Right cardiac atrium (tissue), 5 donors: ENCODE results near the gene EIF3L. TPM values are rescaled to one million over a fixed set of nuclear protein-coding genes. Genes with fewer than 3 reads are reported as not detected.

Experiments
- ATAC-seq, 2 donors: fragments of 200-7000 bp; cut with Tn5 transposase; one replicate each; pipeline versions ENCODE4 v1.8.0 to v1.9.1; 2020; ENCODE audit warnings: moderate library complexity in 2 of 2, mild to moderate bottlenecking in 1 of 2
- DNase-seq, 3 donors: peaks; one replicate each; pipeline ENCODE4 v3.0.0-alpha.2; 2020
- H3K27ac ChIP-seq: one replicate; pipeline ENCODE4 v1.5.1; 2013; ENCODE audit warnings: mild to moderate bottlenecking, low read length, control low read depth, moderate library complexity
- H3K27me3 ChIP-seq: one replicate; pipeline ENCODE4 v1.6.1; 2013; ENCODE audit not compliant: control insufficient read depth, insufficient read depth
- H3K4me1 ChIP-seq: one replicate; pipeline ENCODE4 v1.6.1; 2013; ENCODE audit warnings: low read length; ENCODE audit not compliant: control insufficient read depth, insufficient read depth
- H3K4me3 ChIP-seq: one replicate; pipeline ENCODE4 v1.5.1; 2013; ENCODE audit warnings: low read length, control low read depth
- H3K9me3 ChIP-seq: one replicate; pipeline ENCODE4 v1.6.1; 2013; ENCODE audit warnings: low read length; ENCODE audit not compliant: control insufficient read depth
- WGBS: extraction: QIAGEN DNeasy Blood & Tissue Kit; methylation state at CpG from one replicate; pipeline ENCODE4 v1.1.7; 2013; 5-methylcytosine and 5-hydroxymethylcytosine counted together
- intact Hi-C, 4 donors: fragments of 100-400 bp; cut with DNase I; formaldehyde crosslinking; loops; one replicate each; pipeline versions ENCODE4 v1.11.0 to v1.14.0; 2022 to 2023
- polyA plus RNA-seq: library from polyadenylated mRNA; stranded (reverse); fragments of 200-250 nt; gene quantifications from one replicate; pipeline ENCODE4 v1.2.3, GENCODE V29; 2013
- total RNA-seq, 4 donors: library from RNA; stranded (reverse); fragmentation: NEBNext Ultra II Directional; extraction: Animal tissue kit (Norgen Biotek cat#: 25700); gene quantifications; one replicate each; pipeline ENCODE4 v1.2.1, GENCODE V29; 2021
- donor health status: healthy with polysubstance abuse.
- donor health status: DM: no; HTN: yes; CAD: no.
- donor health status: DM: no; HTN: no; CAD: no.
- donor health status: DM: no; HTN: yes; CAD: no; lungs with severe emphysema.
- donor health status: DM: yes; HTN: yes; CAD: no.

Gene EIF3L
- total and polyA plus RNA-seq, 5 donors: 144 to 354 (median 315) TPM

- intact Hi-C loops: loop anchor here (5.0 to 10.0 kb wide), 4 partner anchors 44 to 146 kb away; partner anchors contain the start of genes C22orf23 (in 1 of the 4) and POLR2F (in 1 of the 4)
- no peaks in the 10 kb centered on the region for H3K27me3 ChIP-seq
- peaks cover 4% of the 10 kb centered on the region for H3K4me1 ChIP-seq
- H3K4me3 ChIP-seq: no peak overlapping the region
- peak; percentile 73 to 89 (median 84) for DNase-seq
- peak; percentile 61 to 65 for ATAC-seq
- 2% methylated on average over 68 of the region's 68 CpGs for WGBS
- no peak overlapping the region for H3K27ac ChIP-seq
- no peaks in the 10 kb centered on the region for H3K9me3 ChIP-seq
These were observed 30.7 kb upstream of the EIF3L start for GRCh38 chr22:37818409-37819104.

GRCh38 chr22:37819105-37819433 is 30.1 kb upstream of the EIF3L start:
- intact Hi-C loops: loop anchor here (5.0 to 10.0 kb wide), 4 partner anchors 43 to 146 kb away; partner anchors contain the start of genes C22orf23 (in 1 of the 4) and POLR2F (in 1 of the 4)
- H3K4me1 ChIP-seq: peaks cover 4% of the 10 kb centered on the region
- no peak overlapping the region for H3K27ac ChIP-seq
- WGBS: 21% methylated on average over 14 of the region's 14 CpGs
- no peaks in the 10 kb centered on the region for H3K27me3 ChIP-seq
- DNase-seq (no peak), ATAC-seq (no peak)
- H3K9me3 ChIP-seq: no peaks in the 10 kb centered on the region
- no peak overlapping the region for H3K4me3 ChIP-seq

GRCh38 chr22:37820350-37820749 is 28.9 kb upstream of the EIF3L start:
- intact Hi-C loops: no loop called here
- no peak overlapping the region for H3K27ac ChIP-seq
- H3K4me3 ChIP-seq: no peak overlapping the region
- DNase-seq (no peak), ATAC-seq (no peak)
- 89% methylated on average over 5 of the region's 5 CpGs for WGBS
- no peaks in the 10 kb centered on the region for H3K27me3 ChIP-seq
- no peaks in the 10 kb centered on the region for H3K9me3 ChIP-seq
- peaks cover 4% of the 10 kb centered on the region for H3K4me1 ChIP-seq

GRCh38 chr22:37822079-37822833 is 27.0 kb upstream of the EIF3L start:
- no peak for ATAC-seq
- intact Hi-C loops: no loop called here
- 52% methylated on average over 8 of the region's 8 CpGs for WGBS
- Histone ChIP-seq H3K27ac (no peak overlapping the region), H3K4me3 (no peak overlapping the region), H3K9me3 (no peaks in the 10 kb centered on the region), H3K27me3 (no peaks in the 10 kb centered on the region), H3K4me1 (peaks cover 4% of the 10 kb centered on the region)
- DNase-seq: peak in 2 of 3 donors; percentile 7 to 11

DNA sequence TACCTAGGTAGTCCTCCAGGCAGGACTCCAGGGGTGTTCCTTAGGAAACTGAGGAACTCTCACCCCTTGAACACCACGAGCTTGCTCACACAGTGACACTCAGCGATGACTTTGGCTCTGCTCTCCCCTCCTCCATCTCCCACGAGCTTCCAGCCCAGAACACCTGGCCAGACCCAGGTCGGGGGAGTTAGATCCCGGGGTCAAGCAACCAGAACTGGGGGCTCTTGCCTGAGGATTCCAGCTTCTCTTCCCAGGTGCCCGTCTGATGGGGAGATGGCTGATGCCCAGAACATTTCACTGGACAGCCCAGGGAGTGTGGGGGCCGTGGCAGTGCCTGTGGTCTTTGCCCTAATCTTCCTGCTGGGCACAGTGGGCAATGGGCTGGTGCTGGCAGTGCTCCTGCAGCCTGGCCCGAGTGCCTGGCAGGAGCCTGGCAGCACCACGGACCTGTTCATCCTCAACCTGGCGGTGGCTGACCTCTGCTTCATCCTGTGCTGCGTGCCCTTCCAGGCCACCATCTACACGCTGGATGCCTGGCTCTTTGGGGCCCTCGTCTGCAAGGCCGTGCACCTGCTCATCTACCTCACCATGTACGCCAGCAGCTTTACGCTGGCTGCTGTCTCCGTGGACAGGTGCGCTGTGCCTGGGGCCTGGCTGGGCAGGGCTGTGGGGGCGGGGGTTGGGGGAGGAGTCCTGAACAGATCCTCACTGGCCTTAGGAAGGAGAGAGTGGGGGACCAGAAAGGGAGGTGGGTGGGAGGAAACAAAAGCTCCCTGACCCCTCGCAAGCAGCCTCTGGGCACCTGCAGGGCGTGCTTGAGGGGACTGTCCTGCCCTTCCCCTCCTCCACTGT is 25.9 kb upstream of the EIF3L start, which contains the start of gene GALR3:
GALR3 (plus strand) TSS at position 249 of the 852 bp plus-strand sequence; CDS start at position 274, 25 bp downstream.
- WGBS: 69% methylated on average over 21 of the region's 21 CpGs
- ATAC-seq (no peak), DNase-seq (peak in 2 of 3 donors; percentile 23 to 50)
- Histone ChIP-seq H3K27ac (no peak within 1 kb of the TSS), H3K9me3 (no peaks in the 10 kb centered on the region), H3K4me3 (no peak within 1 kb of the TSS), H3K4me1 (peaks cover 2% of the 10 kb centered on the region), H3K27me3 (no peaks in the 10 kb centered on the region)
- intact Hi-C loops: no loop called here

DNA sequence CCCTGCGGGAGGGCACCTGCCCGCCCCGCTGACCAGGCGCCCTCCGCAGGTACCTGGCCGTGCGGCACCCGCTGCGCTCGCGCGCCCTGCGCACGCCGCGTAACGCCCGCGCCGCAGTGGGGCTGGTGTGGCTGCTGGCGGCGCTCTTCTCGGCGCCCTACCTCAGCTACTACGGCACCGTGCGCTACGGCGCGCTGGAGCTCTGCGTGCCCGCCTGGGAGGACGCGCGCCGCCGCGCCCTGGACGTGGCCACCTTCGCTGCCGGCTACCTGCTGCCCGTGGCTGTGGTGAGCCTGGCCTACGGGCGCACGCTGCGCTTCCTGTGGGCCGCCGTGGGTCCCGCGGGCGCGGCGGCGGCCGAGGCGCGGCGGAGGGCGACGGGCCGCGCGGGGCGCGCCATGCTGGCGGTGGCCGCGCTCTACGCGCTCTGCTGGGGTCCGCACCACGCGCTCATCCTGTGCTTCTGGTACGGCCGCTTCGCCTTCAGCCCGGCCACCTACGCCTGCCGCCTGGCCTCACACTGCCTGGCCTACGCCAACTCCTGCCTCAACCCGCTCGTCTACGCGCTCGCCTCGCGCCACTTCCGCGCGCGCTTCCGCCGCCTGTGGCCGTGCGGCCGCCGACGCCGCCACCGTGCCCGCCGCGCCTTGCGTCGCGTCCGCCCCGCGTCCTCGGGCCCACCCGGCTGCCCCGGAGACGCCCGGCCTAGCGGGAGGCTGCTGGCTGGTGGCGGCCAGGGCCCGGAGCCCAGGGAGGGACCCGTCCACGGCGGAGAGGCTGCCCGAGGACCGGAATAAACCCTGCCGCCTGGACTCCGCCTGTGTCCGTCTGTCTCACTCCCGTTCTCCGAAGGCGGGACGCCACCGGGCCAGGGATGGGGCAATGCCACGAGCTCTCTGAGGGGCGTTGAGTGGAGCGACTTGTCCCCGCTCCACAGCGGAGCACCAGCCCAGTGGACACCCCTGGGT is 24.3 kb upstream of the EIF3L start:
- Histone ChIP-seq H3K27ac (no peak overlapping the region), H3K4me1 (no peaks in the 10 kb centered on the region), H3K4me3 (peak overlapping the region; percentile 22), H3K27me3 (no peaks in the 10 kb centered on the region), H3K9me3 (no peaks in the 10 kb centered on the region)
- intact Hi-C loops: loop anchor here in 1 of 4 donors (5.0 kb wide), 1 partner anchor 142 kb away; no protein-coding TSS in a partner anchor
- DNase-seq: peak in 2 of 3 donors; percentile 58 to 64
- ATAC-seq: peak in 1 of 2 donors; percentile 12
- WGBS: 7% methylated on average over 135 of the region's 135 CpGs

- no peaks in the 10 kb centered on the region for H3K4me1 ChIP-seq
- H3K9me3 ChIP-seq: no peaks in the 10 kb centered on the region
- ATAC-seq (peak; percentile 52 to 57), DNase-seq (peak; percentile 52 to 87 (median 83))
- no peak overlapping the region for H3K27ac ChIP-seq
- H3K27me3 ChIP-seq: no peaks in the 10 kb centered on the region
- WGBS: 25% methylated on average over 9 of the region's 9 CpGs
- no peak overlapping the region for H3K4me3 ChIP-seq
- intact Hi-C loops: loop anchor here in 1 of 4 donors (5.0 kb wide), 1 partner anchor 140 kb away; no protein-coding TSS in a partner anchor
These were observed 22.2 kb upstream of the EIF3L start for GRCh38 chr22:37827056-37827455.

- Histone ChIP-seq H3K27ac (no peak overlapping the region), H3K4me3 (no peak overlapping the region), H3K9me3 (no peaks in the 10 kb centered on the region), H3K4me1 (no peaks in the 10 kb centered on the region), H3K27me3 (no peaks in the 10 kb centered on the region)
- intact Hi-C loops: no loop called here
- ATAC-seq (no peak), DNase-seq (peak in 2 of 3 donors; percentile 21 to 31)
- WGBS: 96% methylated on average over 14 of the region's 14 CpGs
These were observed 19.0 kb upstream of the EIF3L start for GRCh38 chr22:37830093-37830842.

GRCh38 chr22:37831472-37831871 is 17.7 kb upstream of the EIF3L start:
- ATAC-seq (no peak), DNase-seq (peak in 1 of 3 donors; percentile 44)
- H3K9me3 ChIP-seq: no peaks in the 10 kb centered on the region
- no peaks in the 10 kb centered on the region for H3K4me1 ChIP-seq
- no peak overlapping the region for H3K4me3 ChIP-seq
- no peaks in the 10 kb centered on the region for H3K27me3 ChIP-seq
- no peak overlapping the region for H3K27ac ChIP-seq
- WGBS: 96% methylated on average over 11 of the region's 11 CpGs
- intact Hi-C loops: no loop called here
